Upper lobe of right lung (tissue), 1 donor: ENCODE measurements around the gene DOCK1. TPM values are rescaled to one million over a fixed set of nuclear protein-coding genes. Genes with fewer than 3 reads are reported as not detected.

Experiments used
- ATAC-seq: fragments of 200-7000 bp; cut with Tn5 transposase; one replicate; pipeline ENCODE4 v1.9.1; 2020; ENCODE audit warnings: mild to moderate bottlenecking, moderate library complexity
- DNase-seq: peaks from one replicate; pipeline ENCODE4 v3.0.0-alpha.2; 2020
- H3K27ac ChIP-seq: fragments of 200-600 bp; one replicate; pipeline ENCODE4 v1.8.0; 2022
- H3K27me3 ChIP-seq: fragments of 200-600 bp; one replicate; pipeline ENCODE4 v1.8.0; 2022; ENCODE audit warnings: mild to moderate bottlenecking
- H3K36me3 ChIP-seq: fragments of 200-600 bp; one replicate; pipeline ENCODE4 v1.8.0; 2022
- H3K4me1 ChIP-seq: fragments of 200-600 bp; one replicate; pipeline ENCODE4 v1.8.0; 2022
- H3K4me3 ChIP-seq: fragments of 200-600 bp; one replicate; pipeline ENCODE4 v1.8.0; 2022; ENCODE audit warnings: mild to moderate bottlenecking
- H3K9me3 ChIP-seq: fragments of 200-600 bp; one replicate; pipeline ENCODE4 v1.8.0; 2022
- intact Hi-C: fragments of 100-400 bp; cut with DNase I; formaldehyde crosslinking; loops from one replicate; pipeline ENCODE4 v1.11.0; 2022
- total RNA-seq: library from RNA; stranded (reverse); fragmentation: NEBNext Ultra II Directional; extraction: Animal tissue kit (Norgen Biotek cat#: 25700); gene quantifications from one replicate; pipeline ENCODE4 v1.2.1, GENCODE V29; 2021
- TF ChIP-seq, protein P1 (sequence below): fragments of 200-600 bp; IDR thresholded peaks from one replicate; pipeline ENCODE4 v1.8.0; 2022; ENCODE audit warnings: antibody characterized with exemption
- donor health status: DM: no; HTN: yes; CAD: no; lungs with severe emphysema.

The DOCK1 gene
- total RNA-seq, 1 donor from 2014 or later, result 46.4 TPM

GRCh38 chr10:127275793-127276450, 370.7 kb downstream of the DOCK1 start:
- TF ChIP-seq, protein P1, sequence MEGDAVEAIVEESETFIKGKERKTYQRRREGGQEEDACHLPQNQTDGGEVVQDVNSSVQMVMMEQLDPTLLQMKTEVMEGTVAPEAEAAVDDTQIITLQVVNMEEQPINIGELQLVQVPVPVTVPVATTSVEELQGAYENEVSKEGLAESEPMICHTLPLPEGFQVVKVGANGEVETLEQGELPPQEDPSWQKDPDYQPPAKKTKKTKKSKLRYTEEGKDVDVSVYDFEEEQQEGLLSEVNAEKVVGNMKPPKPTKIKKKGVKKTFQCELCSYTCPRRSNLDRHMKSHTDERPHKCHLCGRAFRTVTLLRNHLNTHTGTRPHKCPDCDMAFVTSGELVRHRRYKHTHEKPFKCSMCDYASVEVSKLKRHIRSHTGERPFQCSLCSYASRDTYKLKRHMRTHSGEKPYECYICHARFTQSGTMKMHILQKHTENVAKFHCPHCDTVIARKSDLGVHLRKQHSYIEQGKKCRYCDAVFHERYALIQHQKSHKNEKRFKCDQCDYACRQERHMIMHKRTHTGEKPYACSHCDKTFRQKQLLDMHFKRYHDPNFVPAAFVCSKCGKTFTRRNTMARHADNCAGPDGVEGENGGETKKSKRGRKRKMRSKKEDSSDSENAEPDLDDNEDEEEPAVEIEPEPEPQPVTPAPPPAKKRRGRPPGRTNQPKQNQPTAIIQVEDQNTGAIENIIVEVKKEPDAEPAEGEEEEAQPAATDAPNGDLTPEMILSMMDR, result no peak
- Histone ChIP-seq H3K4me1 (no peaks in the 10 kb centered on the region), H3K27me3 (no peaks in the 10 kb centered on the region), H3K9me3 (no peaks in the 10 kb centered on the region), H3K36me3 (no peaks in the 10 kb centered on the region), H3K4me3 (no peak overlapping the region), H3K27ac (no peak overlapping the region)
- DNase-seq, result no peak
- no peak for ATAC-seq
- intact Hi-C loops, result no loop called here

- Histone ChIP-seq H3K4me3 (no peak overlapping the region), H3K4me1 (no peaks in the 10 kb centered on the region), H3K27me3 (no peaks in the 10 kb centered on the region), H3K27ac (no peak overlapping the region), H3K36me3 (no peaks in the 10 kb centered on the region), H3K9me3 (no peaks in the 10 kb centered on the region)
- intact Hi-C loops, result no loop called here
- TF ChIP-seq, protein P1, result no peak
- DNase-seq, result no peak
- ATAC-seq, result no peak
Measured at GRCh38 chr10:127276794-127277462, 371.7 kb downstream of the DOCK1 start.

- no peak for ATAC-seq
- no peak overlapping the region for H3K27ac ChIP-seq
- H3K4me3 ChIP-seq, result no peak overlapping the region
- H3K36me3 ChIP-seq, result no peaks in the 10 kb centered on the region
- no peaks in the 10 kb centered on the region for H3K9me3 ChIP-seq
- DNase-seq, result no peak
- H3K4me1 ChIP-seq, result no peaks in the 10 kb centered on the region
- intact Hi-C loops, result no loop called here
- TF ChIP-seq, protein P1, result no peak
- no peaks in the 10 kb centered on the region for H3K27me3 ChIP-seq
Measured at GRCh38 chr10:127278001-127278400, 372.8 kb downstream of the DOCK1 start.

- TF ChIP-seq, protein P1, result no peak
Measured at GRCh38 chr10:127279334-127279774, 374.1 kb downstream of the DOCK1 start.

GRCh38 chr10:127280446-127280845, 375.2 kb downstream of the DOCK1 start:
- no peaks in the 10 kb centered on the region for H3K4me1 ChIP-seq
- no peak overlapping the region for H3K27ac ChIP-seq
- no peak for ATAC-seq
- H3K27me3 ChIP-seq, result no peaks in the 10 kb centered on the region
- no peak overlapping the region for H3K4me3 ChIP-seq
- H3K36me3 ChIP-seq, result no peaks in the 10 kb centered on the region
- no peaks in the 10 kb centered on the region for H3K9me3 ChIP-seq
- intact Hi-C loops, result no loop called here
- DNase-seq, result no peak
- TF ChIP-seq, protein P1, result no peak

More at GRCh38 chr10:127279334-127279774, 374.1 kb downstream of the DOCK1 start:
- no peaks in the 10 kb centered on the region for H3K9me3 ChIP-seq
- no peak overlapping the region for H3K27ac ChIP-seq
- DNase-seq, result no peak
- H3K36me3 ChIP-seq, result no peaks in the 10 kb centered on the region
- H3K4me3 ChIP-seq, result no peak overlapping the region
- H3K4me1 ChIP-seq, result no peaks in the 10 kb centered on the region
- no peaks in the 10 kb centered on the region for H3K27me3 ChIP-seq
- intact Hi-C loops, result no loop called here
- no peak for ATAC-seq
